GM19397 (cell line): ENCODE results near the gene IL5.

Experiments
- ATAC-seq: cut with Tn5 transposase; IDR thresholded peaks from one replicate; pipeline ENCODE4 v1.9.1; 2021; ENCODE audit warnings: mild to moderate bottlenecking, moderate library complexity; ENCODE audit not compliant: unreplicated experiment

Gene IL5

DNA sequence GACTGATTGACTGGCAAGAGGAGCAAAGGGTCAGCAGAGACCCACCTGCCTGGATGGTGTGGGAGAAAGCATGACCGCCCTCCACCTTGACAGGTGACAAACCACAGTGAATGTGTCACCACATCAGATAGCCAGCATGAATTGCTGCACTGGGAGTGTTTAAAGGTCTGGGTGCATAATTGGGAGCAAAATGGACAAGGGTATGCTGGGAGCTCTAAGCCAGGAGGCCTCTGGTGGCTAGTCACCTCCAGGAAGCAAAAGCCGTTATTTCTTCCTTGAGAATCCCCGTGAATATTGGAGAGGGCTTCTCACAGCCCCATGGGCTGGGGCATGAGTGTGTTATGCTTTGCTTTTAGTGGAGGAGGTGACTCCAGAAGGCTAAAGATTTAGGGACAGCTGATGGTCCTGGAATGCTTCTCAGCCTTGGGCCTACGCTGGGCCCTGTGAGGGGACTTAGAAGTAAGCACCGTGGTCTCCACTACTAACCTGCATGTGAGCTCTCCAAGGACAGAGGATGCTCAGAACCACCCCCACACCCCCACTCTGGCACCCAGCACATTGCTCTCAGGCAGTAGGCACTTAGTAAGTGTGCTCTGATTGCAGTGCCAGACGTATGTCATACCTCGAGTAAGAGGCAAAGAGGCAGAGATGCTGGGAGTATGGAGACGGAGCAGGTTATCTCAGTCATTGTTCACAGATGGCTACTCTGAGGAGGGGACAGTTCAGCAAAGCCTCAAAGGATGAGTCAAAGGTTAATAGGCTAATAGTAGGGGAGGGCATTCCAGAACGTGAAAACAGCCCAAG lies 43.7 kb downstream of the IL5 start:
- no peak for ATAC-seq

DNA sequence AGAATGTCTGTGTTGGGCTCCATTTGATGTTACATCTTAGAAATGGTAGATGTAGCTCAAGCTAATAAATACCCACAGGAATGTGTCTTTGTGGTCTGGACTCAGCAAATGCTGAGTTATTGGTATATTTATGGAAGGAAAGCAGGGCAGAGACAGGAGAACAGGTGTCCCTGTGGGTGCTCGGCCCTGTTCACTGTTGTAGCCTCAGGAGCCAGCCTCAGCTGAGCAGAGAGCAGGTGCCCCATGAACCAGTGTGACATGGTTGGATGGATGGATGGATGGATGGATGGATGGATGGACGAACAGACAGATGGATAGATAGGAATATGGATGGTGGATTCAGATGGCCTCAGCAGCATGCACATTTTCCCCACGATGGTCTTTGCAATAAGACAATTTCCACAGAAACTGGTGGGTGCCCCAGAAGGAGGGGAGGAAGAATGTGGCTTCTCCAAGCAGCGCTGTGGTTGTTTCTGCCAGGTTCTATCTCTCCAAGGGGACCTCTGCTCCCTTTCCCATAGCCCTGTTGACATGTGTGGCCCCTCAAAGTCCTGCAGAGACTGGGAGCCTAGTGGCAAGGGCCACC lies 44.5 kb downstream of the IL5 start:
- no peak for ATAC-seq

- no peak for ATAC-seq
Observed at GRCh38 chr5:132498152-132498551, 45.2 kb downstream of the IL5 start.

GRCh38 chr5:132497488-132497997 lies 45.8 kb downstream of the IL5 start:
- no peak for ATAC-seq

- ATAC-seq: peak; percentile 45
Observed at GRCh38 chr5:132496631-132497487, 46.5 kb downstream of the IL5 start.

DNA sequence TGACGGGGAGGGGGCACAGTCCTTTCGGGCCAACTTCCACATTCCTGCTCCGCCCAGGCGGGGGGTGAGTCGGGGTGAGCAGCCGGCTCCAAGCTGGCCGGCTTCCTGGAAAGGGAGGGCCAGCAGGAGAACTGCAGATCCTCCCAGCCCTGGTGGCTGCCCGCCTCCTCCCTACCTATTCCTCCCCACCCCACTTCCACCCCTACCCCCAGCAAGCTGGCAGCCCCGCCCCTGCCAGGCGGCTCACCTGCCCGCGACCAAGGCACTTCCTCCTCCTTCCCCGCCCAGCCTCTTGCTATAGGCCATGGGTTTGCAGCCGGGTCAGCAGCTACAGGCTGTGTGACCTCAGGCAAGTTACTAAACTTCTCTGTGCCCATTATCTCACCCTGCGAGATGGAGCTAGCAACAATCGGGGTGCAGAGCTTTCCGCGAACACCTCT lies 47.1 kb downstream of the IL5 start:
- ATAC-seq: peak; percentile 50

GRCh38 chr5:132495667-132496190 lies 47.6 kb downstream of the IL5 start:
- peak; percentile 36 for ATAC-seq

- no peak for ATAC-seq
Observed at GRCh38 chr5:132493821-132494220, 49.5 kb downstream of the IL5 start.

DNA sequence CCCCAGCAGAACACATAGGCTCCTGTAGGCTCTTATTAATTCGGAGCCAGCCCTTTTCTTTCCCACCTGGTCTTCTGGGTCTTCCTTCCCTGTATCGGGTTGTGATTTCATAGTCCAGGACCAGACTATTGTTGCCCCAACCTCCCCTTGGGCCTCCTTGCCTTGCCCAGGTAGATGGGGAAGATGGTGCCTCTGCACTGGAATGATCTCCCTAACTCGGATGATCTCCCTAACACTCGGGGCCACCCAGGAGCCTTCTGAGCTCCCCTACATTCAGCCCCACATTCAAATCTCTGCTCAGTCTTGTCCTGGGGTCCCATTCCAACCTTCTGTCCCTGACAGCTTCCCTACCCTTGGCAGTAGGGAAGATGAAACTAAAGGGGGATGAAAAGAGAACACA lies 50.1 kb downstream of the IL5 start:
- ATAC-seq: no peak

DNA sequence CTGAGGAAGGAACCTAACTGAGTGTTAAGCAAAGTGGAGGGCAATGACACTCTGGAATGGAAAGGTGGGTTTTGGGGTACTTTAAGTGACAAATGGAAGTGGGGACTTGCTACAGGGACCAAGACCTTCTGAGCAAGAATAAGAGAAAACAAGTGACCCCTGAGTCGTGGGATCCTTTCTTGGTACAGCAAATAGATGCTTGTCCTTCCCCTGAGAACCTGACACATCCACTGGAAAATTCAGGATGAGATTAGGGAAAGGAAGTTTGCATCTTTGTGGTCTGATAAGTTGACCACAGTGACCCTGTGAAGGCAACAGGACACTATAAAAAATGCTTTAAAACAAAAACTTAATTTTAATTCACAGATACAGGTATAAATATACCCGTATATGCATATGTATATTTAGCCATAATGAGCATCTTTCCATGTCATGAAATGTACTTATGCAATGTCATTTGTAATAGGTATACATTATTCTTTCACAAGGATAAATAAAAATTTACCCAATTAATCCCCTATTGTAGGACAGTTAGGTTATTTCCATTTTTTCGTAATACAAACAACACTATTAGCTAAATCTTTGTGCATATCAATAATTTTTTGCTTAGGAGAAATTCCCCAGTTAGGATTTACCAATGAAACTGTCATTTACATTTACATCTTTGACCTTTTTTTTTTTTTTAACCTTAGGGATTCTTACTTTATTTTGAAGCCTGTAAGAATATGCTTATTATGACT lies 50.8 kb downstream of the IL5 start:
- no peak for ATAC-seq
